ENCODE results near the gene TXLNA.

Gene TXLNA

GRCh38 chr1:32184650-32185049, 5.2 kb downstream of the TXLNA start:
- in situ Hi-C loops (cut with HindIII; ENCODE audit: low sequenced_read_pairs), result no loop called here

DNA sequence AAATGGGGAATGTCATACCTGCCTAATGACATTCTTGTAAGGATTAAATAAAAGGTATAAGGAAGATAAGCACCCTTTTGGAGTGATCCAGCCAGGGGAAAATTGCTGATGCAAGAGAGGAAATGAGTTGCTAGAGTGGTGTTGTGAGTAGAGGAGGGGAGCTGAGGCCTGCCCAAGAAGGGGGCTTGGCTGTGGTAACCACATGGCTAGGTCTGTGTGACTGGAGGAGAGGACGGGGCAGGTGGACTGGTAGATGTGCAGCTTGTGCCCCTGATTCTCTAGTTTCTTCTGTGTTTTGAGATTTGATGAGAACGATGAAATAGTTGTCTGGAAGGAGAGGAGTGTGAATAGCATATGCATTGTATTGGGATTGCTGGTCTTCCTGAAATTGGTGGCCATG, 6.6 kb downstream of the TXLNA start:
- no peak overlapping the region for H3K4me3 ChIP-seq (ENCODE audit: low read depth, low read length)
- in situ Hi-C loops (cut with HindIII; ENCODE audit: low sequenced_read_pairs), result no loop called here
- DNase-seq (ENCODE audit: low read depth), result no peak
- TF ChIP-seq, protein P1, sequence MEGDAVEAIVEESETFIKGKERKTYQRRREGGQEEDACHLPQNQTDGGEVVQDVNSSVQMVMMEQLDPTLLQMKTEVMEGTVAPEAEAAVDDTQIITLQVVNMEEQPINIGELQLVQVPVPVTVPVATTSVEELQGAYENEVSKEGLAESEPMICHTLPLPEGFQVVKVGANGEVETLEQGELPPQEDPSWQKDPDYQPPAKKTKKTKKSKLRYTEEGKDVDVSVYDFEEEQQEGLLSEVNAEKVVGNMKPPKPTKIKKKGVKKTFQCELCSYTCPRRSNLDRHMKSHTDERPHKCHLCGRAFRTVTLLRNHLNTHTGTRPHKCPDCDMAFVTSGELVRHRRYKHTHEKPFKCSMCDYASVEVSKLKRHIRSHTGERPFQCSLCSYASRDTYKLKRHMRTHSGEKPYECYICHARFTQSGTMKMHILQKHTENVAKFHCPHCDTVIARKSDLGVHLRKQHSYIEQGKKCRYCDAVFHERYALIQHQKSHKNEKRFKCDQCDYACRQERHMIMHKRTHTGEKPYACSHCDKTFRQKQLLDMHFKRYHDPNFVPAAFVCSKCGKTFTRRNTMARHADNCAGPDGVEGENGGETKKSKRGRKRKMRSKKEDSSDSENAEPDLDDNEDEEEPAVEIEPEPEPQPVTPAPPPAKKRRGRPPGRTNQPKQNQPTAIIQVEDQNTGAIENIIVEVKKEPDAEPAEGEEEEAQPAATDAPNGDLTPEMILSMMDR (IDR thresholded peaks at IDR 0.05; ENCODE audit: low read depth, low read length, missing control alignments), result no peak

More at GRCh38 chr1:32184650-32185049, 5.2 kb downstream of the TXLNA start:
- TF ChIP-seq, protein P1 (IDR thresholded peaks at IDR 0.05; ENCODE audit: low read depth, low read length, missing control alignments), result no peak
- no peak overlapping the region for H3K4me3 ChIP-seq (ENCODE audit: low read depth, low read length)
- no peak for DNase-seq (ENCODE audit: low read depth)

GRCh38 chr1:32186491-32186890, 7.0 kb downstream of the TXLNA start:
- TF ChIP-seq, protein P1 (IDR thresholded peaks at IDR 0.05; ENCODE audit: low read depth, low read length, missing control alignments), result no peak
- H3K4me3 ChIP-seq (ENCODE audit: low read depth, low read length), result no peak overlapping the region
- in situ Hi-C loops (cut with HindIII; ENCODE audit: low sequenced_read_pairs), result no loop called here
- no peak for DNase-seq (ENCODE audit: low read depth)

DNA sequence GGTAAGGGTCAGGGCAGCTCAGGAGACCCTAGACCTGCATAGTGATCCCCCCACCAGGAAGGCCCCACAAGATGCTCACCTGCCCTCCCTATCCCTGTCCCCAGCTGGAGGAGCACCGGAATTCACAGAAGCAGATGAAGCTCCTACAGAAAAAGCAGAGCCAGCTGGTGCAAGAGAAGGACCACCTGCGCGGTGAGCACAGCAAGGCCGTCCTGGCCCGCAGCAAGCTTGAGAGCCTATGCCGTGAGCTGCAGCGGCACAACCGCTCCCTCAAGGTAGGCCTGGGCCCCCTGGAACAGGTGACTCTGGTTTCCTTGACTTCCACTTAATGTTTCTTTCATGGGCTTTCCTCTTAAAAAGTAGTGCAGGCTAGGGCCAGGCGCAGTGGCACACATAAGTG, 8.4 kb downstream of the TXLNA start:
- H3K4me3 ChIP-seq (ENCODE audit: low read depth, low read length), result no peak overlapping the region
- DNase-seq (ENCODE audit: low read depth), result no peak
- in situ Hi-C loops (cut with HindIII; ENCODE audit: low sequenced_read_pairs), result no loop called here
- TF ChIP-seq, protein P1 (IDR thresholded peaks at IDR 0.05; ENCODE audit: low read depth, low read length, missing control alignments), result no peak

GRCh38 chr1:32192220-32192948, 12.9 kb downstream of the TXLNA start:
- H3K4me3 ChIP-seq (ENCODE audit: low read depth, low read length), result no peak overlapping the region
- no peak for DNase-seq (ENCODE audit: low read depth)
- TF ChIP-seq, protein P1 (IDR thresholded peaks at IDR 0.05; ENCODE audit: low read depth, low read length, missing control alignments), result no peak
- in situ Hi-C loops (cut with HindIII; ENCODE audit: low sequenced_read_pairs), result no loop called here

GRCh38 chr1:32194984-32195383, 15.5 kb downstream of the TXLNA start:
- DNase-seq (ENCODE audit: low read depth), result no peak
- H3K4me3 ChIP-seq (ENCODE audit: low read depth, low read length), result no peak overlapping the region
- in situ Hi-C loops (cut with HindIII; ENCODE audit: low sequenced_read_pairs), result no loop called here
- TF ChIP-seq, protein P1 (IDR thresholded peaks at IDR 0.05; ENCODE audit: low read depth, low read length, missing control alignments), result no peak
